Measurements from ENCODE around the gene KDELR3. TPM values are rescaled to one million over a fixed set of nuclear protein-coding genes. Genes with fewer than 3 reads are reported as not detected.
A peak's percentile ranks its signal among the peaks of the same experiment; 100 is the strongest.

KDELR3 gene
- total RNA-seq, 1 experiment from 2014 or later, result 11.6 TPM

- no peak for TF ChIP-seq SIN3A (IDR thresholded peaks at IDR 0.05; ENCODE audit: borderline replicate concordance, insufficient read depth, low read depth, low read length)
- no peak for TF ChIP-seq POLR2AphosphoS5 (IDR thresholded peaks at IDR 0.05; ENCODE audit: low read depth, low read length)
- no peak for TF ChIP-seq REST (IDR thresholded peaks at IDR 0.05; ENCODE audit: insufficient read depth in 1 of 2, low read depth in 2 of 2, low read length in 1 of 2)
- TF ChIP-seq TCF7L2 (IDR thresholded peaks at IDR 0.05; ENCODE audit: low read depth, low read length), result no peak
- TF ChIP-seq, protein P1, sequence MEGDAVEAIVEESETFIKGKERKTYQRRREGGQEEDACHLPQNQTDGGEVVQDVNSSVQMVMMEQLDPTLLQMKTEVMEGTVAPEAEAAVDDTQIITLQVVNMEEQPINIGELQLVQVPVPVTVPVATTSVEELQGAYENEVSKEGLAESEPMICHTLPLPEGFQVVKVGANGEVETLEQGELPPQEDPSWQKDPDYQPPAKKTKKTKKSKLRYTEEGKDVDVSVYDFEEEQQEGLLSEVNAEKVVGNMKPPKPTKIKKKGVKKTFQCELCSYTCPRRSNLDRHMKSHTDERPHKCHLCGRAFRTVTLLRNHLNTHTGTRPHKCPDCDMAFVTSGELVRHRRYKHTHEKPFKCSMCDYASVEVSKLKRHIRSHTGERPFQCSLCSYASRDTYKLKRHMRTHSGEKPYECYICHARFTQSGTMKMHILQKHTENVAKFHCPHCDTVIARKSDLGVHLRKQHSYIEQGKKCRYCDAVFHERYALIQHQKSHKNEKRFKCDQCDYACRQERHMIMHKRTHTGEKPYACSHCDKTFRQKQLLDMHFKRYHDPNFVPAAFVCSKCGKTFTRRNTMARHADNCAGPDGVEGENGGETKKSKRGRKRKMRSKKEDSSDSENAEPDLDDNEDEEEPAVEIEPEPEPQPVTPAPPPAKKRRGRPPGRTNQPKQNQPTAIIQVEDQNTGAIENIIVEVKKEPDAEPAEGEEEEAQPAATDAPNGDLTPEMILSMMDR (IDR thresholded peaks at IDR 0.05), result no peak
- Histone ChIP-seq H3K36me3 (ENCODE audit: control insufficient read depth, insufficient read depth, low read length) (no peaks in the 10 kb centered on the region), H3K4me3 (ENCODE audit: low read depth in 2 of 2, low read length in 2 of 2) (peak overlapping the region; percentile 7 to 33; a peak in 3 of 4 replicates), H3K27ac (ENCODE audit: low read length) (no peak overlapping the region), H3K4me1 (ENCODE audit: control insufficient read depth, insufficient read depth, low read length) (peaks cover 2% of the 10 kb centered on the region; the same call in 1 of the 2 replicates), H3K27me3 (ENCODE audit: control insufficient read depth, insufficient read depth, low read length) (no peaks in the 10 kb centered on the region), H3K9me3 (ENCODE audit: control insufficient read depth, insufficient read depth, low read depth, low read length) (no peaks in the 10 kb centered on the region)
- POLR2A ChIA-PET, result no interaction called here
- DNase-seq (ENCODE audit: low read depth, low spot score), result no peak
- BruUV-seq (replicated peaks), result no TSS peak
- intact Hi-C loops (cut with micrococcal nuclease; ENCODE audit: unreplicated experiment), result no loop called here
- ATAC-seq, result peak; percentile 44
- CTCF ChIA-PET, result no interaction called here
- in situ Hi-C loops (cut with HindIII; ENCODE audit: low pct_unique_long_range_greater_than_20kb, low sequenced_read_pairs), result no loop called here
Measured at GRCh38 chr22:38461057-38461413, 6.9 kb upstream of the KDELR3 start.

GRCh38 chr22:38461414-38462081 is 6.3 kb upstream of the KDELR3 start:
- TF ChIP-seq, protein P1 (IDR thresholded peaks at IDR 0.05), result no peak
- TF ChIP-seq POLR2AphosphoS5 (IDR thresholded peaks at IDR 0.05; ENCODE audit: low read depth, low read length) (no peak), SIN3A (IDR thresholded peaks at IDR 0.05; ENCODE audit: borderline replicate concordance, insufficient read depth, low read depth, low read length) (no peak)
- H3K27me3 ChIP-seq (ENCODE audit: control insufficient read depth, insufficient read depth, low read length), result no peaks in the 10 kb centered on the region
- peak; percentile 85 for ATAC-seq
- no peaks in the 10 kb centered on the region for H3K9me3 ChIP-seq (ENCODE audit: control insufficient read depth, insufficient read depth, low read depth, low read length)
- H3K4me3 ChIP-seq (ENCODE audit: low read depth in 2 of 2, low read length in 2 of 2), result peak overlapping the region; percentile 7 to 33; a peak in 3 of 4 replicates
- H3K27ac ChIP-seq (ENCODE audit: low read length), result no peak overlapping the region
- no peaks in the 10 kb centered on the region for H3K36me3 ChIP-seq (ENCODE audit: control insufficient read depth, insufficient read depth, low read length)
- no TSS peak for BruUV-seq (replicated peaks)
- CTCF ChIA-PET, result no interaction called here
- peaks cover 2% of the 10 kb centered on the region; the same call in 1 of the 2 replicates for H3K4me1 ChIP-seq (ENCODE audit: control insufficient read depth, insufficient read depth, low read length)
- POLR2A ChIA-PET, result interaction anchor here (1.4 kb wide), 1 partner anchor 19 kb away, joined by 5 read pairs; no protein-coding TSS in a partner anchor
- DNase-seq (ENCODE audit: low read depth, low spot score), result no peak
- in situ Hi-C loops (cut with HindIII; ENCODE audit: low pct_unique_long_range_greater_than_20kb, low sequenced_read_pairs) (no loop called here), intact Hi-C loops (cut with micrococcal nuclease; ENCODE audit: unreplicated experiment) (no loop called here)

All from Panc1 (cell line).